Caco-2 (cell line): ENCODE measurements around the gene PCK2. TPM values are rescaled to one million over a fixed set of nuclear protein-coding genes. Genes with fewer than 3 reads are reported as not detected.
A peak's percentile ranks its signal among the peaks of the same experiment; 100 is the strongest.

Experiments
- BruUV-seq: library from RNA; stranded (reverse); fragments of 400-500 nt; replicated peaks from 2 replicates; lab custom pipeline; 2021; lab: Mats Ljungman, UMichigan
- CTCF ChIA-PET: fragments of 300-600 bp; sonication (Branson Sonifier 250); formaldehyde crosslinking; loops from one replicate; lab custom pipeline; 2022; ENCODE audit warnings: antibody characterized with exemption; lab: Charles Lee
- POLR2A ChIA-PET: fragments of 300-600 bp; sonication (Branson Sonifier 250); formaldehyde crosslinking; loops from one replicate; lab custom pipeline; 2022; ENCODE audit warnings: antibody characterized with exemption; lab: Charles Lee
- DNase-seq, 2 experiments: peaks; one replicate each; pipeline versions ENCODE4 v3.0.0 to v3.0.0-alpha.2; 2020 to 2022
- H3K27me3 ChIP-seq: replicated peaks from 2 replicates; pipeline ENCODE4 v1.6.0; 2011; ENCODE audit warnings: low read length; ENCODE audit not compliant: control insufficient read depth, insufficient read depth
- H3K36me3 ChIP-seq: 2 replicates; pipeline ENCODE4 v1.5.1; 2011; ENCODE audit warnings: low read length; ENCODE audit not compliant: control insufficient read depth, insufficient read depth
- H3K4me1 ChIP-seq: fragments of 250-450 bp; sonication (Bioruptor Pico); 2 replicates; pipeline ENCODE4 v1.5.1; 2020; ENCODE audit warnings: mild to moderate bottlenecking
- H3K4me3 ChIP-seq: 2 replicates; pipeline ENCODE4 v1.5.1; 2011; ENCODE audit warnings: low read depth, mild to moderate bottlenecking, control low read depth, low read length
- H3K9me3 ChIP-seq: fragments of 250-450 bp; sonication (Bioruptor Pico); 2 replicates; pipeline ENCODE4 v1.5.1; 2020; ENCODE audit warnings: mild to moderate bottlenecking, moderate library complexity
- H3K27ac Mint-ChIP-seq: one replicate; pipeline ENCODE4 v1.8.0; 2022; ENCODE audit warnings: mixed read lengths; ENCODE audit not compliant: unreplicated experiment
- H3K27me3 Mint-ChIP-seq: one replicate; pipeline ENCODE4 v1.8.0; 2022; ENCODE audit warnings: mixed read lengths; ENCODE audit not compliant: insufficient read depth, unreplicated experiment
- H3K36me3 Mint-ChIP-seq: one replicate; pipeline ENCODE4 v1.8.0; 2022; ENCODE audit warnings: mild to moderate bottlenecking, mixed read lengths; ENCODE audit not compliant: insufficient read depth, unreplicated experiment
- H3K4me1 Mint-ChIP-seq: one replicate; pipeline ENCODE4 v1.8.0; 2022; ENCODE audit warnings: low read depth, mixed read lengths; ENCODE audit not compliant: unreplicated experiment
- H3K4me3 Mint-ChIP-seq: one replicate; pipeline ENCODE4 v1.8.0; 2022; ENCODE audit warnings: mild to moderate bottlenecking, moderate library complexity, mixed read lengths; ENCODE audit not compliant: unreplicated experiment
- H3K9me3 Mint-ChIP-seq: one replicate; pipeline ENCODE4 v1.8.0; 2022; ENCODE audit warnings: mixed read lengths; ENCODE audit not compliant: unreplicated experiment
- CTCF ChIP-seq, 2 experiments: fragments of 200-600 bp in 1 of 2; IDR thresholded peaks; 1 replicate in 1 of 2; 2 replicates in 1 of 2; pipeline versions ENCODE4 v1.5.1 to v1.8.0; 2011 to 2022; ENCODE audit warnings: antibody characterized with exemption in 1 of 2, control low read depth in 1 of 2, inconsistent platforms in 1 of 2, low read depth in 1 of 2, low read length in 1 of 2, mild to moderate bottlenecking in 1 of 2, moderate library complexity in 1 of 2; ENCODE audit not compliant: insufficient read depth in 1 of 2, severe bottlenecking in 1 of 2, unreplicated experiment in 1 of 2
- intact Hi-C: fragments of 100-400 bp; cut with micrococcal nuclease; formaldehyde crosslinking; loops from one replicate; pipeline ENCODE4 v1.10.0; 2022; ENCODE audit not compliant: unreplicated experiment
- total RNA-seq: library from RNA; stranded (reverse); gene quantifications from 2 replicates; pipeline ENCODE4 v1.2.3, GENCODE V29; 2022

Gene PCK2
- total RNA-seq, 1 experiment from 2014 or later = 146 TPM

- Mint-ChIP-seq H3K36me3 (peaks cover 10% of the 10 kb centered on the region), H3K27me3 (no peaks in the 10 kb centered on the region), H3K9me3 (no peaks in the 10 kb centered on the region), H3K27ac (peak overlapping the region; percentile 23), H3K4me1 (peaks cover 8% of the 10 kb centered on the region), H3K4me3 (peak overlapping the region; percentile 78)
- BruUV-seq = no TSS peak
- Histone ChIP-seq H3K36me3 (no peaks in the 10 kb centered on the region), H3K27me3 (no peaks in the 10 kb centered on the region; the same call in 1 of the 2 replicates), H3K4me1 (peaks cover 14% of the 10 kb centered on the region), H3K9me3 (no peaks in the 10 kb centered on the region), H3K4me3 (no peak overlapping the region)
- no peak for DNase-seq
- POLR2A ChIA-PET = interaction anchor here (4.4 kb wide), 1 partner anchor 12 kb away, joined by 27 read pairs; the partner anchor contains the start of gene PCK2
- CTCF ChIA-PET = interaction anchor here (0.8 to 2.6 kb wide), 5 partner anchors 11 to 30 kb away, joined by 3 to 15 read pairs (median 9); partner anchors contain the start of gene PCK2
- intact Hi-C loops = no loop called here
- TF ChIP-seq CTCF (IDR thresholded peaks at IDR 0.05; ENCODE audit: insufficient read depth in 1 of 2, low read depth in 1 of 2, low read length in 1 of 2, severe bottlenecking in 1 of 2, unreplicated experiment in 1 of 2) = no peak
Observed at GRCh38 chr14:24082411-24083080, 11.6 kb upstream of the PCK2 start.

GRCh38 chr14:24083462-24083861, 10.6 kb upstream of the PCK2 start:
- intact Hi-C loops = no loop called here
- no peak for TF ChIP-seq CTCF (IDR thresholded peaks at IDR 0.05; ENCODE audit: insufficient read depth in 1 of 2, low read depth in 1 of 2, low read length in 1 of 2, severe bottlenecking in 1 of 2, unreplicated experiment in 1 of 2)
- no peaks in the 10 kb centered on the region for H3K27me3 Mint-ChIP-seq

GRCh38 chr14:24084440-24084839, 9.7 kb upstream of the PCK2 start:
- Mint-ChIP-seq H3K36me3 (peaks cover 10% of the 10 kb centered on the region), H3K4me3 (no peak overlapping the region), H3K27ac (no peak overlapping the region), H3K9me3 (no peaks in the 10 kb centered on the region), H3K4me1 (peaks cover 8% of the 10 kb centered on the region), H3K27me3 (no peaks in the 10 kb centered on the region)
- H3K4me1 ChIP-seq = peaks cover 14% of the 10 kb centered on the region
- intact Hi-C loops = no loop called here
- TF ChIP-seq CTCF (IDR thresholded peaks at IDR 0.05; ENCODE audit: insufficient read depth in 1 of 2, low read depth in 1 of 2, low read length in 1 of 2, severe bottlenecking in 1 of 2, unreplicated experiment in 1 of 2) = no peak
- POLR2A ChIA-PET = no interaction called here
- BruUV-seq = no TSS peak
- H3K27me3 ChIP-seq = no peaks in the 10 kb centered on the region; the same call in 1 of the 2 replicates
- no peak for DNase-seq
- CTCF ChIA-PET = interaction anchor here (1.0 kb wide), 1 partner anchor 26 kb away, joined by 3 read pairs; no protein-coding TSS in a partner anchor
- H3K9me3 ChIP-seq = no peaks in the 10 kb centered on the region
- H3K36me3 ChIP-seq = no peaks in the 10 kb centered on the region
- no peak overlapping the region for H3K4me3 ChIP-seq

More at GRCh38 chr14:24083462-24083861, 10.6 kb upstream of the PCK2 start:
- Mint-ChIP-seq H3K4me3 (no peak overlapping the region), H3K9me3 (no peaks in the 10 kb centered on the region), H3K4me1 (peaks cover 8% of the 10 kb centered on the region), H3K27ac (no peak overlapping the region), H3K36me3 (peaks cover 10% of the 10 kb centered on the region)
- Histone ChIP-seq H3K9me3 (no peaks in the 10 kb centered on the region), H3K4me3 (no peak overlapping the region), H3K27me3 (no peaks in the 10 kb centered on the region; the same call in 1 of the 2 replicates), H3K36me3 (no peaks in the 10 kb centered on the region), H3K4me1 (peaks cover 14% of the 10 kb centered on the region)
- ChIA-PET CTCF (no interaction called here), POLR2A (no interaction called here)
- no TSS peak for BruUV-seq
- DNase-seq = no peak
